CD4-positive, alpha-beta T cell treated with Interleukin-1 beta for 1 hour (primary cell): ENCODE measurements around the gene DSCAML1.
"Not testable (repeated sequence)": the region's sequence is repeated elsewhere in the genome, so short reads cannot be mapped to it uniquely, and the experiment has no call there.

Experiments used
- DNase-seq, 2 donors: peaks; one replicate each; pipeline ENCODE4 v3.0.0-alpha.2; 2020 to 2022

DSCAML1 gene

DNA sequence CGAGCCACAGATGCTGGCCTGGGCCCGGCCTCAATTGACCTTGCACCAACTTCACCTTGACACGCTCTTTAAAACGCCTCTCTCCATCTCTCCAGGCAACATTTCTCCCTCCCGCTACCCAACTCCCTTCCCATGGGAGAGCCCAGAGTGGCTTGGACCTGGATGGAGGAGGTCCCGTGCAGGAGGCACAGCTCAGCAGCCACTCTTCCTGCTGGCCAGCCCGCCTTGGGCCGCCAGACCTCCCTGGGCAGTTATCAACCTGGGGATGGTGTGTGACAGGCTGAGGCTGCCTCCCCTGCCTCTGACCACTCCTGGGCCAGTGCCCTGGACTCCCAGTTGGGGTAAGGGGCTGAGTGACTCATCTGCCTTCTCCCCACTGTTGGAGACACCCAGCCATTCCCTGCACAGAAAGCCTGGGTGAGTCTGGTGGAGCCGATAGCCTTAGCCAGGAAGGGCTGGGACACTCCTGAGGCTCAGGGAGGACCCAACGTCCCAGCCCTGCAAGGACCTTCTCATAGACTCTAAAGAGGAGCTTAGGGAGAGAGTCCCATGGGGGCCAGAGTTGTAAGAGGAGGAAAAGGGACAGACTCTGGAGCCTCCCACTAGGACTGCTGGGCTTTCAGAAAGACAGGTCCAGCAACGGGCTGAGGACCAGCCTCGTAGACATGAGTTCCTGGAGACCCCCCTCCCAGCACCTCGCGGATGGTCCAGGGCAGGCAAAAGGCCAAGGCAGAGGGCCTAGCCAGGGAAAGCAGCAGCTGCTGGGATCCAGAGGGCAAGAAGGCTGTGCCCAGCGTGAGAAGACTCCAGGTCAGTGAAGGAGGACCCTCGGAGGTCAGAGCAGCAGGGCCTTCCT is 337.7 kb downstream of the DSCAML1 start:
- DNase-seq: no peak

DNA sequence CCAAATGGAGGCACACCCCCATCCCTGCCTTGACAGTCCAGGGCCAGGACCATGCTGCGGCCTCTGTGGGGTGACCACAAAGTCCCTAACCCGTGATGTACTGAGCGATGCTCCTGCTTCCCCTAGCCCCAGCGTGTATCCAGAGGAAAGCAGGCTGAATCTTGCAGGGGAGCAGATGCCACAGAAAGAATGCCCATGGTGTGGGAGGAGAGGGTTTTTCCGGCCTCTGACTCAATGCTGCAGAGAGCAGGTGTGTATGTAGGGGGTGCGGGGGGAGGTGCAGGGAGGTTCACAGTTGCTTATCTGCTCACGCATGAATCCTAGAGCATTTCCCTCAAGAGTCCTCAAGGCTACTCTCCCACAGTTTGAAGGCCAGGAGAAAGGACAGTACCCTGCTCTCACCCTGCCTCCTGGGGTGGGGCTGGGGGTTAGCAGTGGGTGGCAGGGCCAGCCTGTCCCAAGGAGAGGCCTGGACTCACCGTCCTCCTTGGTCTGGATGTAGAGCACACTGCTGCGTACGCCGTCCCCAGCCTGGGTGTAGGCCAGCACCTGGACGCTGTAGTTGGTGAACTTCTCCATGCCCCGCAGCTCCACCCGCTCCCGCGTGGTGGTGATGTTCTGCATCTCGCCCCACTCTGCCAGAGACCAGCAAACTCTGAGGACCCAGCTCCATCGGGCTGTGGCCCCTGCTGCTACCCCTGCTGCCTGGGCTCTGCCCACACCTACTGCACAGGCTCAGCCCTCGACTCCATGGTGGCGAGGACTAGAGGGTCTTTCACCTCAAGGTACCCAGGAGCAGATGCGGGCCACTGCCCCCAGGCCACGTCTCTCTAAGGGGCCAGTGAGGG is 338.5 kb downstream of the DSCAML1 start:
- DNase-seq: no peak

DNA sequence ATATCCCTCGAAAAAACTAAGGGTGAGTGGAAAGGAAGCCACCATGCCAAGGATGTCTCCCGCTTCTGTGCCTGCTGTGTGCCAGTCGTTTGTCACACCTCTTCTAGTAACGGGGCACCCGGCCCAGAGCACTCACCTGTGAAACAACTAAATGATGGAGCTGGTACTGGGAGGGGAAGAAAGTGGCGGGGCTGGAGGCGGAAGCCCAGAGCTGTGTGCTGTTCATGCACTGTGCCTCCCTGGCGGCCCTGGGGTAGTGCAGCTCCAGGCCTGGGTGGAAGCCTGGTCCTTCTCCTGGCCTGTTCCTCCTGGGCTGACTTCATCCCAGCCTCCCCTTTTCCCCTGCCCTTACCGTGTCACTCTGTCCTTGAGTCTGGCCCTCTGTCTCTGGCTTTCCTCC is 339.2 kb downstream of the DSCAML1 start:
- no peak for DNase-seq

GRCh38 chr11:117457031-117457785 is 339.8 kb downstream of the DSCAML1 start:
- DNase-seq: no peak

DNA sequence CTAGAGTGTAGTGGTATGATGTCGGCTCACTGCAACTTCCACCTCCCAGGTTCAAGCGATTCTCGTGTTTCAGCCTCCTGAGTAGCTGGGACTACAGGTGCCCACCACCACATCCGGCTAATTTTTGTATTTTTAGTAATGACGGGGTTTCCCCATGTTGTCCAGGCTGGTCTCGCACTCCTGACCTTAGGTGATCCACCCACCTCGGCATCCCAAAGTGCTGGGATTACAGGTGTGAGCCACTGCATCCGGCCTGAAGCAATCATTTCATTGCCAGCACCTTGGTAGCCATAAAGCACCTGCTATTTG is 340.3 kb downstream of the DSCAML1 start:
- DNase-seq: not testable (repeated sequence)

GRCh38 chr11:117456027-117456720 is 340.8 kb downstream of the DSCAML1 start:
- DNase-seq: no peak

DNA sequence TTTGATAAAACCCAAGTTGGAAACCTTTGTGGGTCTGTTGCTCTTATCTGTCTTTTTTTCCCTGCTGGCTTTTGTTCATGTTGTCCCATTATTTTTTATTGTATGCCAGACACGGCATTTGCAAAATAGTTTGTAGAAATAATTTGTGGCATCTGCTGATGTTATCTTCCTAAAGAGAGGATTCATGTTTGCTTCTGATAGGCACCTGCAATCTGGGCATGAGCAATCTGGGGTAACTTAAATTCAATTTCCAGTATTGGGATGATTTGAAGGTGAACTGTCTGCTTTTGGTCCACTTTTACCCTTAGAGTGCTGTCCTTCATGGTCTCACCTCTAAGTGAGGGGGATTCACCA is 342.5 kb downstream of the DSCAML1 start:
- no peak for DNase-seq

DNA sequence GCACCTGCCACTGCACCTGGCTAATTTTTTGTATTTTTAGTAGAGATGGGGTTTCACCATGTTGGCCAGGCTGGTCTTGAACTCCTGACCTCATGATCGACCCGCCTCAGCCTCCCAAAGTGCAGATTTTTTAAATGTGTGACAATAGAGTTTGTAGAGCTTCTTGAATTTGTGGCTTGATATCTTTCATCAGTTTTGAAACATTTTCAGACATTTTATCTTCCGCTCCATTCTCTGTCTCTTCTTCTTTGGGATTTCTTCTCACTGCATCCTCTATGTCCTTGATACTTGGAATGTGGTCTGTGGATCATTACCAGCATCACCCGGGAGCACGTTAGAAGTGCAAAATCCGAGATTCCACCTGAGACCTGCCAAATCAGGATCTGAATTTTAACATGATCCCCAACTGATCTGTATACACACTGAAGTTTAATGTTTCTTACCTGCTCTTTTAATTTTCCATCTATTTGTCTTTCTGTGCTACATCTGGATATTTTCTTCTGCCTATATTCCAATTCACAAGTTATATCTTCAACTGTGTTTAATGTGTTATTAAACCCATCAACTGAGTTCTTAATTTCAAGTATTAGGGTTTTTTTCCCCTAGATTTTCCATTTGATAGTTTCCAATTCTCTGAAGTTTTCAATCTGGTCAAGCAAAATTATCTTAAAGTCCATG is 343.0 kb downstream of the DSCAML1 start:
- DNase-seq: no peak

DNA sequence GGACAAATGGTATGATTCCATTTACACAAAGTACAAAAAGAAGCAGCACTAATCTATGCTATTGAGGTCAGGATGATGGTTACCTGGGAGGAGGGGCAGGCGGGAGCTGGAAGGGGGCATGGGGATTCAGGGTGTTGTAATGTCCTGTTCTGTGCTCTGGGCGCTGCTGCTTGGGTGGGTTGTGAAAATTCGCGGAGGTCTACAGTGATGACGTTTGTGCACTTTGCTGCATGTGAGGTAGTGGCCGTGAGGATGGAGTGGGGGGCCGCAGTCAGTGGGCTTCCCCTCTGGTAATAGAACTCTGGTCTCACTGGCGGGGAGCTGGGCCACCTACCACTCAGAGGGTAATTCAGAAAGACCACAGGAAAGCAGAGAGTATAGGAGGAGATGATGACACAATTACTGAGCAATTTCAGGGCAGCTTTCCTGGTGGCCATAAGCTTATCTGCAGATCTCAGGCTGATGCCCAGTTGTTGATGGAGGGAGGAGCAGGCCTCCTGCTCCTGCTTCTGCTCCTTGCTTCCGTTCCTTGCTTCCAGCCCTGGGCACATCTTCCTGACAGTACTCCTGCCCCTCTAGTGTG is 347.8 kb downstream of the DSCAML1 start:
- DNase-seq: no peak

DNA sequence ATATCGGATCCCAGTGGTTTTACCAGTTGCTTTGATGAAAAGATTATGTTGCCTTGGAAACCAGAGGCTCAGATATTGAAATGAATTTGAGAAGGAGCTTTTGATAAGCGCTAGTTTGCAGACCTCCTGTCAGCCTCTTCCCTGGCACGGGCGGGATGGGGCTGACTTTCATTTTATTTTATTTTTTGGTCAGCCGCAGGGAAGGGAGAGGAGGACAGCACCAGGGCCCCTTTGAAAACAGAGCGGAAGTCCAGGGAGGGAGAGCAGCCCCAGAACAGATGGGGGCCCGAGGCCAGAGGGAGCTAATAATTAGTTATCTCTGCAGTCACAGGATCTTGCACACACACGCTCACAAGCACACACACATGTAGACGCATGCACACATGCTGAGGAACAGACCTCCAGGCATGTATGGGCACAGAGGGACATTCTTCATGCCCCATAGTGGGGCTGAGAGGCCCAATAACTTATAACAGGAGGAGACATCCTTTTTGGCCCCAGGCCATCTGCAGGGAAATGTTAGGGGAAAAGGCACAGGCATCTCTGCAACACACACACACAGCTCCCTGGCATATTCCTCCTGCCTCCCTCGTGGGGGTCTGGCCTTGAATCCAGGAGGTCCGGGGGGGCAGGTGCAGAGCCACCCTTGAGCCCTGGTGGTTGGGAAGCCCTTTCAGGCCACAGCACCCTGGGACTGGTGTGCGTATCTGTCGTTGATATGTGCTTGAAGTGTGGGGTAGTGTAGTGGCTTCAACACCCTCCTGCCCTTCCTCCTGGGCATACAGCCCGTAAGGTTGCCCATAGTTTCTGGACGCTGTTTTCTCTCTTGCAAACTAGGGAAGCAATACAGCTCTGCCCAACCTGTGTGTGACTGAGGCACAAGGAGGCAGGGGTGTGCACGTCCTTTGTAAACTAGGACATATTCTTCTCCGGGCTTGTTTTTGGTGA is 352.0 kb downstream of the DSCAML1 start:
- no peak for DNase-seq

GRCh38 chr11:117444256-117444655 is 352.8 kb downstream of the DSCAML1 start:
- DNase-seq: no peak

DNA sequence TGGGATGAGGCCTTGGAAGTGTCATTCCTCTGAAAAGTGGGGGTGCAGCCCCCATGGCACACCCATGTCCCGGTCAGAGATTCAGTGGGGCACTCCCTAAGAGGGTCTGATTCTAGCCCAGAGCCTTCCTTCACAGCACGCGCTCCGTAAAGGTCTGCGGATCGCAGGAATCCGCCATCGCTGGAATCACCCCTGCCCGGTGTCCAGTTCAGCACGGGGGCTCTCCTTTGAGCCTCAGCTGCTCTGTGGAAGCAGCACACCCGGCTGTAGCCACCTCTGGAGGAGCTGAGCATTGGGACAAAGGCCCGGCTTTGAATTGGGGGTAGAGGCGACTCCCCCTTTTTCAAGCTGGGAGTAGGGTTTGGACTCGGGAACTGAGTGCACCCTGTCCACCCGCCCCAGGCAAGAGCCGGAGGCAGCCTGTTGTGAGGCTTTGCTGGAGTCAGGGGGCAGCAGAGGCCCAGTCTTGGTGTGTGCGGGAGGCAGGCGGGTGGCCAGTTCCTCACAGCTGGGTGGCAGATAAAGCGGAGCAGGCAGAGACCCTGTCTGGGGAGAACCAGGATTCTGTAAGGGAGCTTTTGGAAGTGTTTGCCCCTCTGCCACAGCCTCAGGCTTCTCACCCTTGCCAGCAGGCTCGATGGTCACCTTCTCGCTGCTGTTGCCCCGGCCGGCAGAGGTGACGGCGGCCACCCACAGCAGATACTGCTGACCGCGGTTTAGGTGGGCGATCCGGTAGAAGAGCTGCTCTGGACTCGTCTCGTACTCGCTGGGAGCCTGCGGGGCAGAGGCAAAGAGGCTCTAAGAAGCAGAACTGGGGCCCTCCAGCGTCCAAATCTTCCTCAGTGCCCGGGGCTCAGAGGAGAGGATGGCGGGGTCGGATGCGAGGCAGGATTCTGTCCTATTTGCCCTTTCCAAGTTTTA is 353.5 kb downstream of the DSCAML1 start:
- no peak for DNase-seq

DNA sequence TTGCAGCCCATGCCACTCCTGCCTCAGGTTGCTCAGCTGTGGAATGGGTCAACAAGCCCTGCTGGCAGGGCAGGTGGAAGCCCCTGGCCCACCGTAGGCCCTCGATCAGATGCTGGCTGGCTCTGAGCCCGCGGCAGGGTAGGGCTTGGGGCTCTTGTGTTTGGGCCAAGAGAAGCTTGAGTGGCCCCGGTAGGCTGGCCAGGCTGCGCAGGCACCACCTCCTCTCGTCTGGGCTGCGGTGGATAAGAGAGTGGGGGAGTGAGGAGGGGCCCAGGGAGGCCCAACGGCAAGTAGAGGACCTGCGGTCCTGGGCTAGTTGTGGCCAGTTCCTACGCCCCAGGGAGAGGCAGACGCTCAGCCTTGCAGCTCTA is 354.2 kb downstream of the DSCAML1 start:
- DNase-seq: no peak

GRCh38 chr11:117442049-117442868 is 354.8 kb downstream of the DSCAML1 start:
- no peak for DNase-seq

DNA sequence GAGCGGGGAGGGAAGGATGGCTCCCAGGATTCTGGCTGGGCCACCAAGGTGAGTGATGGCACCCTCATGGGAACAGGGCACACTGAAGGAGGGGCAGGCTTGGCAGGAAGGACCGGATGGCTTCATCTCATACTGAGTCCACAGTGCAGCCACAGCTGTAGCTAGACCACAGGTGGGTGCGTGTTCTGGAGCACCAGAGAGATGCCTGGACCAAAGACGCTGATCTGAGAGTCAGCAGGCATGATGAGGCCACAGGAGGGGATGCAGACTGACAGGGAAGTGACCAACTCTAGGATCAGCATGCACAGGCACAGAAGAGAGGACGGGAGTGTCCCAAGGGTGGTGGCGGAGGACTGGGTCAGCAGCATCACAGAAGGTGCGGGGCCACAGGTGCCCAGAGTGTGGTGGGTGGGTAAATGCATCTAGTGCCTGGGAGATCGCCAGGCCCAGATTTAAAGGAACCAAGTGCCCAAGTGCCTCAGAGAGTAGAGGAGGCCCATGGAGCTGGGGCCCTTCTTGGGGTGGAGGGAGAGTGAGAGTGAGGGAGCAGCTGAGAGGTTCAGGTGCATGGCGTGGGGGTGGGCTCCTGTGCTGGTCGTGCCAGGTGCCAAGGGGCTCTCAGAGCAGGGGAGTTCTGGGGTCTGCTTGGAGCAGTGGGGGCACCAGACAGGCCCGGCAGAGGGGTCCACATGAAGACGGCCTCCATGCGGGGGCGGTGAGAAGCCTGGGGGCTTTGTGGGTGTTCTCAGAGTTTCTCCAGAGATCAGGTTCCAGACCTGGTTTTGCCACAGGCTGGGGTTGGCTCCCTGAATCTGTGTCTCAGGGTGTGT is 355.7 kb downstream of the DSCAML1 start:
- no peak for DNase-seq

DNA sequence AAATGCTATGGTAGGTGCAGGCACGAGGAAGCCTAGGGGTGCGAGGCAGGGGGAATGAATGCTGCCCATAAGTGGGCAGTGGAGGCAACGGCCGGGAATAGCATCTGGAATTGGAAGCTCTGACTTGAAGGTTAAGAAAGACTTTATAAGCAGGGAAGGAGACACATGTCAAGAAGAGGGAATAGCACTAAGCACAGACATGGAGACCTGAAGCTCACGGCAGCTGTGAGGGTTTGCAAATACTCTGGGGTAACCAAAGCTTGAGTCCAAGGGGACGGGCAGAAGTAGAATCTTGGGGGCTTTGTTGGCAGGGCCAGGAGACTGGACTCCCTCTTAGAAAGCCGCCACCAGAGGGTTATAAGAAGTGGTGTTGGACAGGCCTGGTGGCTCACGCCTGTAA is 356.8 kb downstream of the DSCAML1 start:
- DNase-seq: no peak

DNA sequence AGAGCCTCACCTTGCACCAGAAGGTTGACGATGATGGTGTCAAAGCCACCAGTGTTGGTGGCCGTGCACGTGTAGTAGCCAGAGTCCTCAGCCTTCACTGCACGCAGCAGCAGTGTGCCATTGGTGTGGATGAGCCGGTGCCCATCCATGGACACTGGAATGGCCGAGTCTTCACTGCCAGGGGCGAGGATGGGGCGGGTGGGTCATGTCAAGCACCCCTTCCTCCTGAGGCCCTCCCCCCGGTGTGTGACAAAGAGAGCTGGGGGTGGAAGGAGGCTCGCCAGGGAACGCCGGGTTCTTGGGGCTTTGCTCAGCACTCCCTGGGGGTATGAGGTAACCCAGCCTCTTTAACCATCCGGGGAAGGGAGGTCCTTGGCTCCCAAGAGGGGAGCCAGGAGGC is 357.8 kb downstream of the DSCAML1 start:
- DNase-seq: no peak
